ENCODE measurements around the gene XRCC4.

DNA sequence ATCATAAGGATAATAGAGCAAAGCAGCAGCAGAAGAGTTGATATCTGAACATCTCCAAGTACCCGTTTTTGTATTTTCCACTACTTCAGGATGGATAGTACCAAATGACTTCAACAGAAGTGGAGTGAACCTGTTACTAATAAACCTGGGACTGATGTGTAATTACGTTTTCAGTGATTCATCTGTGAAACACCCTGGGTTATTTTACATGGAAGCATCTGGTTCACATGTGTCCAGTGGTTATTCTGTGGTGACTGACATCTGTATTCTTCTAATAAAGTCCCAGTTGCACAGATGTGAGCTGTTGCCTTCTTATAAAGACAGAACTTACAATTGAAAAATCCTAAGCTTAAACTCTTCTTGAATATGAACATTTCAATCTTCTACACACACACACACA, 254.5 kb downstream of the XRCC4 start:
- TF ChIP-seq EZH2 (IDR thresholded peaks at IDR 0.05) (no peak), EZH2phosphoT487 (IDR thresholded peaks at IDR 0.05; ENCODE audit: borderline replicate concordance) (no peak), SP1 (IDR thresholded peaks at IDR 0.05; ENCODE audit: low read depth) (no peak), POLR2A (IDR thresholded peaks at IDR 0.05; ENCODE audit: borderline replicate concordance, extremely low read depth, insufficient read depth, insufficient read length) (no peak)
- TF ChIP-seq, protein P1, sequence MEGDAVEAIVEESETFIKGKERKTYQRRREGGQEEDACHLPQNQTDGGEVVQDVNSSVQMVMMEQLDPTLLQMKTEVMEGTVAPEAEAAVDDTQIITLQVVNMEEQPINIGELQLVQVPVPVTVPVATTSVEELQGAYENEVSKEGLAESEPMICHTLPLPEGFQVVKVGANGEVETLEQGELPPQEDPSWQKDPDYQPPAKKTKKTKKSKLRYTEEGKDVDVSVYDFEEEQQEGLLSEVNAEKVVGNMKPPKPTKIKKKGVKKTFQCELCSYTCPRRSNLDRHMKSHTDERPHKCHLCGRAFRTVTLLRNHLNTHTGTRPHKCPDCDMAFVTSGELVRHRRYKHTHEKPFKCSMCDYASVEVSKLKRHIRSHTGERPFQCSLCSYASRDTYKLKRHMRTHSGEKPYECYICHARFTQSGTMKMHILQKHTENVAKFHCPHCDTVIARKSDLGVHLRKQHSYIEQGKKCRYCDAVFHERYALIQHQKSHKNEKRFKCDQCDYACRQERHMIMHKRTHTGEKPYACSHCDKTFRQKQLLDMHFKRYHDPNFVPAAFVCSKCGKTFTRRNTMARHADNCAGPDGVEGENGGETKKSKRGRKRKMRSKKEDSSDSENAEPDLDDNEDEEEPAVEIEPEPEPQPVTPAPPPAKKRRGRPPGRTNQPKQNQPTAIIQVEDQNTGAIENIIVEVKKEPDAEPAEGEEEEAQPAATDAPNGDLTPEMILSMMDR (IDR thresholded peaks at IDR 0.05 in 2 of 3, conservative IDR thresholded peaks at IDR 0.05 in 1 of 3; ENCODE audit: borderline replicate concordance in 1 of 3, insufficient read depth in 1 of 3, low read depth in 2 of 3, low read length in 2 of 3) = no peak
